Measurements from ENCODE around the gene ABTB2.

ABTB2 gene

GRCh38 chr11:34359548-34359891, 1.7 kb upstream of the ABTB2 start:
- DNase-seq, result no peak

- DNase-seq, result peak; percentile 94
These were observed 1.1 kb upstream of the ABTB2 start for GRCh38 chr11:34358728-34359547.

GRCh38 chr11:34358258-34358727, 483 bp upstream of the ABTB2 start:
- DNase-seq, result no peak

- DNase-seq, result peak; percentile 54
These were observed 703 bp downstream of the ABTB2 start for GRCh38 chr11:34356913-34357700.

GRCh38 chr11:34356576-34356912, 1.3 kb downstream of the ABTB2 start:
- no peak for DNase-seq

GRCh38 chr11:34356130-34356529, 1.7 kb downstream of the ABTB2 start:
- no peak for DNase-seq

GRCh38 chr11:34355726-34356125, 2.1 kb downstream of the ABTB2 start:
- no peak for DNase-seq

GRCh38 chr11:34354782-34355181, 3.0 kb downstream of the ABTB2 start:
- DNase-seq, result no peak

- no peak for DNase-seq
These were observed 3.9 kb downstream of the ABTB2 start for GRCh38 chr11:34353881-34354280.

- DNase-seq, result no peak
These were observed 5.9 kb downstream of the ABTB2 start for GRCh38 chr11:34351687-34352469.

GRCh38 chr11:34351051-34351450, 6.8 kb downstream of the ABTB2 start:
- no peak for DNase-seq

GRCh38 chr11:34349882-34350281, 7.9 kb downstream of the ABTB2 start:
- no peak for DNase-seq

GRCh38 chr11:34348919-34349318, 8.9 kb downstream of the ABTB2 start:
- no peak for DNase-seq

- DNase-seq, result no peak
These were observed 9.7 kb downstream of the ABTB2 start for GRCh38 chr11:34348096-34348495.

GRCh38 chr11:34346551-34346950, 11.3 kb downstream of the ABTB2 start:
- no peak for DNase-seq

GRCh38 chr11:34345991-34346480, 11.8 kb downstream of the ABTB2 start:
- DNase-seq, result no peak

GRCh38 chr11:34345540-34345876, 12.3 kb downstream of the ABTB2 start:
- DNase-seq, result no peak

- DNase-seq, result peak; percentile 54
These were observed 12.9 kb downstream of the ABTB2 start for GRCh38 chr11:34344768-34345539.

GRCh38 chr11:34344410-34344767, 13.4 kb downstream of the ABTB2 start:
- DNase-seq, result no peak

GRCh38 chr11:34343686-34344085, 14.1 kb downstream of the ABTB2 start:
- DNase-seq, result no peak

GRCh38 chr11:34343153-34343552, 14.7 kb downstream of the ABTB2 start:
- DNase-seq, result no peak

- DNase-seq, result no peak
These were observed 15.8 kb downstream of the ABTB2 start for GRCh38 chr11:34341931-34342533.
